Suppressor macrophage treated with lipopolysaccharide for 4 hours (primary cell): ENCODE data around the gene FYTTD1.
A peak's percentile ranks its signal among the peaks of the same experiment; 100 is the strongest.

ENCODE experiments used
- DNase-seq: peaks from one replicate; pipeline ENCODE4 v3.0.0-alpha.2; 2020

The FYTTD1 gene

GRCh38 chr3:197794115-197794514, 44.4 kb downstream of the FYTTD1 start:
- DNase-seq: no peak

GRCh38 chr3:197795200-197795599, 45.5 kb downstream of the FYTTD1 start:
- peak; percentile 79 for DNase-seq

GRCh38 chr3:197796087-197796486, 46.4 kb downstream of the FYTTD1 start:
- DNase-seq: no peak

- no peak for DNase-seq
Observed at GRCh38 chr3:197798863-197799262, 49.2 kb downstream of the FYTTD1 start.

- no peak for DNase-seq
Observed at GRCh38 chr3:197800379-197800778, 50.7 kb downstream of the FYTTD1 start.

GRCh38 chr3:197801891-197802778, 52.5 kb downstream of the FYTTD1 start:
- peak; percentile 74 for DNase-seq

GRCh38 chr3:197802779-197803459, 53.2 kb downstream of the FYTTD1 start:
- DNase-seq: no peak

- DNase-seq: no peak
Observed at GRCh38 chr3:197804511-197804910, 54.8 kb downstream of the FYTTD1 start.

GRCh38 chr3:197807969-197808587, 58.4 kb downstream of the FYTTD1 start:
- no peak for DNase-seq

GRCh38 chr3:197809356-197810020, 59.8 kb downstream of the FYTTD1 start:
- DNase-seq: no peak

GRCh38 chr3:197810901-197811300, 61.2 kb downstream of the FYTTD1 start:
- DNase-seq: no peak

GRCh38 chr3:197811343-197811742, 61.7 kb downstream of the FYTTD1 start:
- DNase-seq: peak; percentile 91

- DNase-seq: no peak
Observed at GRCh38 chr3:197814372-197814771, 64.7 kb downstream of the FYTTD1 start.

GRCh38 chr3:197820550-197821335, 71.1 kb downstream of the FYTTD1 start:
- DNase-seq: no peak

GRCh38 chr3:197829397-197830045, 79.8 kb downstream of the FYTTD1 start:
- no peak for DNase-seq

- DNase-seq: no peak
Observed at GRCh38 chr3:197830308-197830966, 80.8 kb downstream of the FYTTD1 start.

- DNase-seq: no peak
Observed at GRCh38 chr3:197830967-197831313, 81.3 kb downstream of the FYTTD1 start.

GRCh38 chr3:197833930-197834715, 84.4 kb downstream of the FYTTD1 start:
- no peak for DNase-seq

GRCh38 chr3:197835509-197835908, 85.8 kb downstream of the FYTTD1 start:
- no peak for DNase-seq

- no peak for DNase-seq
Observed at GRCh38 chr3:197836244-197836643, 86.6 kb downstream of the FYTTD1 start.
